ENCODE results near the gene C1QTNF12.

Gene C1QTNF12

GRCh38 chr1:1232208-1232795 lies 14.2 kb downstream of the C1QTNF12 start, which contains the start of gene B3GALT6:
B3GALT6 (plus strand) TSS chr1:1232237; CDS start chr1:1232279, 42 bp downstream.
- no peak for DNase-seq (ENCODE audit: extremely low spot score)
- ChIA-PET POLR2A (interaction anchor here (0.8 to 1.7 kb wide), 3 partner anchors 23 to 113 kb away, joined by 3 to 5 read pairs (median 3); no protein-coding TSS in a partner anchor), CTCF (no interaction called here)
- TF ChIP-seq ARNT (IDR thresholded peaks at IDR 0.05): no peak
- no peak for TF ChIP-seq FOXK2 (IDR thresholded peaks at IDR 0.05)
- no peak for TF ChIP-seq TARDBP (IDR thresholded peaks at IDR 0.05)
- TF ChIP-seq L3MBTL2 (conservative IDR thresholded peaks at IDR 0.05): no peak
- TF ChIP-seq, protein P1, sequence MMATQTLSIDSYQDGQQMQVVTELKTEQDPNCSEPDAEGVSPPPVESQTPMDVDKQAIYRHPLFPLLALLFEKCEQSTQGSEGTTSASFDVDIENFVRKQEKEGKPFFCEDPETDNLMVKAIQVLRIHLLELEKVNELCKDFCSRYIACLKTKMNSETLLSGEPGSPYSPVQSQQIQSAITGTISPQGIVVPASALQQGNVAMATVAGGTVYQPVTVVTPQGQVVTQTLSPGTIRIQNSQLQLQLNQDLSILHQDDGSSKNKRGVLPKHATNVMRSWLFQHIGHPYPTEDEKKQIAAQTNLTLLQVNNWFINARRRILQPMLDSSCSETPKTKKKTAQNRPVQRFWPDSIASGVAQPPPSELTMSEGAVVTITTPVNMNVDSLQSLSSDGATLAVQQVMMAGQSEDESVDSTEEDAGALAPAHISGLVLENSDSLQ (IDR thresholded peaks at IDR 0.05): no peak
- 0 out of 2 replicates have a peak, but pooled peaks have one; percentile 6 for TF ChIP-seq FOXM1 (IDR thresholded peaks at IDR 0.05; ENCODE audit: borderline replicate concordance)
- no peak for TF ChIP-seq SP1 (IDR thresholded peaks at IDR 0.05)

DNA sequence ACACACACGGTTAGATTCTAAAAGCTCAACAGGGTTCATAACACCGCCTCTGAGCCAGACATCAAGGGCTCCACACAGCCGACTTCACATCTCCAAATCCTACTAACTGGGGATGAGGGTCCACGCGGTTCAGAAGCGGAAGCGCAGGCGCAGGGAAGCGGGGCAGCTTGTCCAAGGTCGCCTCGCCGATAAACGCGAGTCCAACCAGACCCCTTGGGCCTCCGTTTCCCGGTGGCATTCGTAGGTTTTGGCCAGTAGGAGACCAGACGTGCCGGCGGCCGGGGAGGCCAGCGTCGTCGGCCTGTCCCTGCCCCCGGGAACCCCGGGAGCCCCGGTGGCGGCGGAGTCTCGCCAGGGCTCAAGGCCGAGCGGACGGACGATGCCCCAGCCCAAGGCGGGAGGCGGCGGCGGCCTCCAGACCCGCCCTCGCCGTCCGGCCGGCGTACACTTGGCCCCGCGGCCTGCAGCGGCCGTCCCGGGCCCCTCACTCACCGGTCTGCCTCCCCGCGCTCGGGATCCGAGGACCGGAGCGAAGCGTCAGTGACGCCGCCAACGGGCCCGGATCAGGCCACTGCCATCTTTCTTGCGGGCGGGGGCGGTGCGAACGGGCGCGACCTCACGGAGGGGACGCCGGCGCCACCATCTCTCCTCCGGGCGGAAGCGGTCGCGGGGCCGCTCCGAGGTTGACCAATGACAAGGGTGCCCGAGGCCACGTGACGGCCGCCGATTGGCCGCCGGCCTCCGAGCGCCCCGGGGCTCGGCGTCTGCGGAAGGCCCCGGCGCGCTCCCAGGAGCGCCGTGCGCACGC lies 14.9 kb downstream of the C1QTNF12 start, which contains the start of gene SDF4:
Gene SDF4 (minus strand): TSS at position 602 of the 808 bp plus-strand sequence. CDS start 3,229 bp downstream, outside the sequence.
- ChIA-PET CTCF (interaction anchor here (0.5 to 1.4 kb wide), 4 partner anchors 21 to 172 kb away, joined by 3 to 4 read pairs (median 3); no protein-coding TSS in a partner anchor), POLR2A (interaction anchor here (0.8 to 1.7 kb wide), 7 partner anchors 24 to 229 kb away, joined by 3 to 5 read pairs (median 3); no protein-coding TSS in a partner anchor)
- TF ChIP-seq FOXA1 (IDR thresholded peaks at IDR 0.05): no peak
- no peak for TF ChIP-seq BHLHE40 (IDR thresholded peaks at IDR 0.05; ENCODE audit: borderline replicate concordance)
- no peak for TF ChIP-seq CTBP1 (IDR thresholded peaks at IDR 0.05; ENCODE audit: borderline replicate concordance)
- TF ChIP-seq L3MBTL2 (conservative IDR thresholded peaks at IDR 0.05): 0 out of 2 replicates have a peak, but pooled peaks have one; percentile 24
- no peak for TF ChIP-seq FOXK2 (IDR thresholded peaks at IDR 0.05)
- TF ChIP-seq ARNT (IDR thresholded peaks at IDR 0.05): no peak
- no peak for TF ChIP-seq SUZ12 (IDR thresholded peaks at IDR 0.05)
- no peak for TF ChIP-seq NFRKB (IDR thresholded peaks at IDR 0.05)
- TF ChIP-seq, protein P1 (IDR thresholded peaks at IDR 0.05): no peak
- no peak for TF ChIP-seq HDGF (IDR thresholded peaks at IDR 0.05; ENCODE audit: borderline replicate concordance)
- no peak for TF ChIP-seq LEF1 (IDR thresholded peaks at IDR 0.05; ENCODE audit: borderline replicate concordance)
- TF ChIP-seq TARDBP (IDR thresholded peaks at IDR 0.05): no peak
- TF ChIP-seq FOXM1 (IDR thresholded peaks at IDR 0.05; ENCODE audit: borderline replicate concordance): no peak
- TF ChIP-seq ELF4 (IDR thresholded peaks at IDR 0.05): peak; percentile 80
- no peak for TF ChIP-seq SP1 (IDR thresholded peaks at IDR 0.05)
- DNase-seq (ENCODE audit: extremely low spot score): peak; percentile 100

DNA sequence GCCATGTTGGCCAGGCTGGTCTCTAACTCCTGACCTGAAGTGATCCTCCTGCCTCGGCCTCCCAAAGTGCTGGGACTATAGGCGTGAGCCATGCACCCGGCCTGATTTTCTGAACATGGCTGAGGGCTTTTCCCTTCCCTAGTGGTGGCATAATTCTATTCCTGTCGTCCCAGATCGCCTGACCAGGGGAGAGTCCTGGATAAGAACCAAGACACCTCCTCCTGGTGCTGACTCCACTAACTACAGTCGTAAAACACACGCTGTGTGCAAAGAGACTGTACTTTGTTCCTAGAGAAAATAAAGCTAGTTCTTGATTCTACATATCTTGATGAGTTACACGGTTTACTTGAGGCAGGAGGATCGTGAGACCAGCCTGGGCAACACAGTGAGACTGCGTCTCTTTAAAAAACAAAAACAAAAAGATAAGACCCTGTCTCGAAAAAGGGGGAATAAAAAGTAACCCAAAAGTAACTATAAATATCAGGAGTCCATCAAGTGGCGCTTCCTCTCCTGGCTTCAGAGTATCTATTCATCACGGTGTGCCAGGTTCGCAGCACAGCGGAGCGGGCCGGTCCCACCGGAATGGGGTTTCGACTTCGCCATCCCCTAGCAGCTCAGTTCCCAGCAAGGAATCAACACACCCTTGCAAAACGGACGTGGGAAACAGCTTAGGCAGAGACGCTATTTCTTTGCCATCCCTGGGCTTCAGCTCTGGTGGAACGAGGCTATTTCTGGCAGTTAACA lies 15.7 kb downstream of the C1QTNF12 start:
- TF ChIP-seq ELF4 (IDR thresholded peaks at IDR 0.05) (no peak), CTBP1 (IDR thresholded peaks at IDR 0.05; ENCODE audit: borderline replicate concordance) (no peak), FOXK2 (IDR thresholded peaks at IDR 0.05) (no peak), ZNF384 (IDR thresholded peaks at IDR 0.05) (no peak), NFRKB (IDR thresholded peaks at IDR 0.05) (no peak), HDGF (IDR thresholded peaks at IDR 0.05; ENCODE audit: borderline replicate concordance) (no peak), LEF1 (IDR thresholded peaks at IDR 0.05; ENCODE audit: borderline replicate concordance) (no peak), L3MBTL2 (conservative IDR thresholded peaks at IDR 0.05) (no peak), FOXM1 (IDR thresholded peaks at IDR 0.05; ENCODE audit: borderline replicate concordance) (no peak), ARNT (IDR thresholded peaks at IDR 0.05) (no peak), SUZ12 (IDR thresholded peaks at IDR 0.05) (no peak), BHLHE40 (IDR thresholded peaks at IDR 0.05; ENCODE audit: borderline replicate concordance) (no peak), TARDBP (IDR thresholded peaks at IDR 0.05) (no peak), SP1 (IDR thresholded peaks at IDR 0.05) (no peak), FOXA1 (IDR thresholded peaks at IDR 0.05) (no peak)
- TF ChIP-seq, protein P1 (IDR thresholded peaks at IDR 0.05): no peak
- CTCF ChIA-PET: interaction anchor here (0.5 to 1.4 kb wide), 4 partner anchors 21 to 171 kb away, joined by 3 to 4 read pairs (median 3); no protein-coding TSS in a partner anchor
- POLR2A ChIA-PET: interaction anchor here (0.9 to 1.3 kb wide), 4 partner anchors 26 to 229 kb away, joined by 3 to 5 read pairs (median 3); no protein-coding TSS in a partner anchor
- peak; percentile 66 for DNase-seq (ENCODE audit: extremely low spot score)

DNA sequence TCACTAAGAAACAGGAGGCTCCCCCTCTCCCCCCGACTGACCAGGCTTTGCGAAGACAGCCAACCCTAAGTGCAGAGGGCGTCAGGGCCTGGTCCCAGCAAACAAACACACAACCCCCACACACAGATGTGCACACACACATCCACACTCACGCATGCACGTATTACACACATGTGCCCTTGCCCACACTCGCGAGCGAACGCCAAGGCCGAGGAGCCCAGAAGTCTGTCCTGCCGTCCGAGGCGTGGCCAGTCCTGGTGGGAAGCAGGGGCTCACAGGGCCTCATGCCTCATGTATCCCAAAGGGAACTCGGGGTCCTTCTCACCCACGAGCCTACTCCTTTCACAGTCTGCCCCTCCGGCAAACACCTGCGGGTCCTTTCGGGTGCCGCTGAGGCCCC lies 16.8 kb downstream of the C1QTNF12 start:
- DNase-seq (ENCODE audit: extremely low spot score): no peak
- ChIA-PET POLR2A (no interaction called here), CTCF (no interaction called here)
- TF ChIP-seq SUZ12 (IDR thresholded peaks at IDR 0.05) (no peak), ARNT (IDR thresholded peaks at IDR 0.05) (no peak), FOXA1 (IDR thresholded peaks at IDR 0.05) (no peak), CTBP1 (IDR thresholded peaks at IDR 0.05; ENCODE audit: borderline replicate concordance) (no peak), NFRKB (IDR thresholded peaks at IDR 0.05) (no peak), FOXK2 (IDR thresholded peaks at IDR 0.05) (no peak), ZNF384 (IDR thresholded peaks at IDR 0.05) (no peak), FOXM1 (IDR thresholded peaks at IDR 0.05; ENCODE audit: borderline replicate concordance) (no peak)
- TF ChIP-seq, protein P1 (IDR thresholded peaks at IDR 0.05): no peak

Measured in HEK293T (cell line).